HepG2 (cell line): ENCODE measurements around the gene TMEM107. TPM values are rescaled to one million over a fixed set of nuclear protein-coding genes. Genes with fewer than 3 reads are reported as not detected.
A peak's percentile ranks its signal among the peaks of the same experiment; 100 is the strongest.

Experiments
- ARID4A ChIP-seq: sonication (generic); formaldehyde crosslinking; IDR thresholded peaks from 2 replicates; pipeline ENCODE4 v1.5.0; 2020; ENCODE audit warnings: mild to moderate bottlenecking, missing genetic modification reagents, borderline replicate concordance
- CENPX ChIP-seq: sonication (generic); formaldehyde crosslinking; IDR thresholded peaks from 2 replicates; pipeline ENCODE4 v1.9.0; 2021; ENCODE audit warnings: mild to moderate bottlenecking, missing genetic modification reagents, moderate library complexity
- GLMP ChIP-seq: sonication (generic); formaldehyde crosslinking; IDR thresholded peaks from 2 replicates; pipeline ENCODE4 v1.9.0; 2021; ENCODE audit warnings: missing genetic modification reagents, mild to moderate bottlenecking, borderline replicate concordance
- HMG20B ChIP-seq: conservative IDR thresholded peaks from 2 replicates; pipeline ENCODE4 v1.6.1; 2016; ENCODE audit warnings: missing genetic modification reagents, missing compliant biosample characterization
- HOMEZ ChIP-seq: IDR thresholded peaks from 2 replicates; pipeline ENCODE4 v1.6.1; 2016; ENCODE audit warnings: low read depth
- MIER3 ChIP-seq: IDR thresholded peaks from 2 replicates; pipeline ENCODE4 v1.6.1; 2016; ENCODE audit warnings: missing compliant biosample characterization, borderline replicate concordance
- MTF2 ChIP-seq: sonication (generic); formaldehyde crosslinking; IDR thresholded peaks from 2 replicates; pipeline ENCODE4 v1.5.0; 2020; ENCODE audit warnings: missing genetic modification reagents, borderline replicate concordance
- PHF21A ChIP-seq: sonication (generic); formaldehyde crosslinking; IDR thresholded peaks from 2 replicates; pipeline ENCODE4 v1.5.0; 2020; ENCODE audit warnings: mild to moderate bottlenecking, missing genetic modification reagents
- RELA ChIP-seq: sonication (generic); formaldehyde crosslinking; IDR thresholded peaks from 2 replicates; pipeline ENCODE4 v1.4.0; 2020; ENCODE audit warnings: missing genetic modification reagents
- RXRA ChIP-seq: sonication (generic); formaldehyde crosslinking; IDR thresholded peaks from 2 replicates; pipeline ENCODE4 v1.5.1; 2020; ENCODE audit warnings: missing genetic modification reagents
- SALL2 ChIP-seq: sonication (generic); formaldehyde crosslinking; IDR thresholded peaks from 2 replicates; pipeline ENCODE4 v1.8.1; 2023; ENCODE audit warnings: mild to moderate bottlenecking, missing genetic modification reagents, inconsistent platforms
- ZFP62 ChIP-seq: sonication (generic); formaldehyde crosslinking; IDR thresholded peaks from 2 replicates; pipeline ENCODE4 v1.4.0; 2020; ENCODE audit warnings: missing genetic modification reagents
- ZMYM4 ChIP-seq: sonication (generic); formaldehyde crosslinking; IDR thresholded peaks from 2 replicates; pipeline ENCODE4 v1.8.1; 2023; ENCODE audit warnings: mild to moderate bottlenecking, missing genetic modification reagents
- ZNF296 ChIP-seq: sonication (generic); formaldehyde crosslinking; conservative IDR thresholded peaks from 2 replicates; pipeline ENCODE4 v1.5.0; 2020; ENCODE audit warnings: mild to moderate bottlenecking, missing genetic modification reagents
- ZNF441 ChIP-seq: sonication (generic); formaldehyde crosslinking; IDR thresholded peaks from 2 replicates; pipeline ENCODE4 v1.7.0; 2021; ENCODE audit warnings: missing genetic modification reagents, borderline replicate concordance
- ZNF496 ChIP-seq: sonication (generic); formaldehyde crosslinking; IDR thresholded peaks from 2 replicates; pipeline ENCODE4 v1.8.1; 2023; ENCODE audit warnings: mild to moderate bottlenecking, moderate library complexity, missing genetic modification reagents; ENCODE audit not compliant: insufficient replicate concordance
- ZNF503 ChIP-seq: sonication (generic); formaldehyde crosslinking; IDR thresholded peaks from 2 replicates; pipeline ENCODE4 v1.4.0; 2020; ENCODE audit warnings: missing genetic modification reagents
- ZNF740 ChIP-seq: sonication (generic); formaldehyde crosslinking; IDR thresholded peaks from 2 replicates; pipeline ENCODE4 v1.4.0; 2020; ENCODE audit warnings: missing genetic modification reagents
- polyA plus RNA-seq, 8 experiments: library from polyadenylated mRNA; depleted of rRNA in 3 of 8; stranded (reverse) in 7 of 8; unstranded in 1 of 8; fragments of >200 nt; fragmentation: Illumina TruSeq in 4 of 8; extraction: Trizol in 4 of 8; gene quantifications; 2 replicates each; pipeline versions ENCODE4 v1.2.1 to v1.2.3, GENCODE V29; 2011 to 2016; ENCODE audit warnings: low read depth in 4 of 8, missing spikeins in 1 of 8, mixed read lengths in 1 of 8; ENCODE audit not compliant: insufficient read depth in 1 of 8
- total RNA-seq, 5 experiments: library from RNA; depleted of rRNA; stranded (reverse); fragments of >200 nt; fragmentation: Illumina TruSeq; extraction: Trizol; gene quantifications; 2 replicates each; pipeline ENCODE4 v1.2.3, GENCODE V29; 2016; ENCODE audit warnings: low read depth in 1 of 5

TMEM107 gene
- total and polyA plus RNA-seq, 2 of the 13 experiments (the other 11 are each of a cell fraction or from before 2014, with no cell fraction given) = 7.2 to 15.3 TPM

- TF ChIP-seq ZNF740 (CRISPR knock-in tag) = peak; percentile 77; the same call in 1 of the 2 replicates
- TF ChIP-seq HMG20B (CRISPR knock-in tag) = no peak
- 0 out of 2 replicates have a peak, but pooled peaks have one; percentile 23 for TF ChIP-seq PHF21A
- peak; percentile 50; the same call in 1 of the 2 replicates for TF ChIP-seq ARID4A (CRISPR knock-in tag)
- peak; percentile 55; the same call in 1 of the 2 replicates for TF ChIP-seq MIER3 (CRISPR knock-in tag)
- no peak for TF ChIP-seq ZNF296
- TF ChIP-seq ZMYM4 (CRISPR knock-in tag) = peak; percentile 43; the same call in 1 of the 2 replicates
- TF ChIP-seq MTF2 (CRISPR knock-in tag) = 0 out of 2 replicates have a peak, but pooled peaks have one; percentile 79
- TF ChIP-seq ZNF496 = no peak
- no peak for TF ChIP-seq RXRA (CRISPR knock-in tag)
- TF ChIP-seq SALL2 (CRISPR knock-in tag) = peak; percentile 21
- peak; percentile 79 for TF ChIP-seq ZNF503
- TF ChIP-seq RELA (CRISPR knock-in tag) = no peak
- no peak for TF ChIP-seq GLMP (CRISPR knock-in tag)
- TF ChIP-seq CENPX (CRISPR knock-in tag) = no peak
- TF ChIP-seq ZFP62 (CRISPR knock-in tag) = no peak
- TF ChIP-seq ZNF441 (CRISPR knock-in tag) = 0 out of 2 replicates have a peak, but pooled peaks have one; percentile 17
- peak; percentile 13; the same call in 1 of the 2 replicates for TF ChIP-seq HOMEZ (CRISPR knock-in tag)
These were observed 10.8 kb upstream of the TMEM107 start (continued) for GRCh38 chr17:8186787-8187516.
